HL-60 (cell line): Measurements from ENCODE around the gene VWA1.
A peak's percentile ranks its signal among the peaks of the same experiment; 100 is the strongest.

Experiments
- DNase-seq, 2 experiments: peaks; one replicate each; pipeline ENCODE4 v3.0.0-alpha.2; 2010 to 2020; ENCODE audit warnings: low read depth in 1 of 2, low spot score in 1 of 2
- H3K27ac ChIP-seq: fragments of 250-450 bp; sonication (Bioruptor Pico); replicated peaks from 2 replicates; pipeline ENCODE4 v1.5.1; 2020; ENCODE audit warnings: mild to moderate bottlenecking, moderate library complexity
- H3K27me3 ChIP-seq: fragments of 250-450 bp; sonication (Bioruptor Pico); 2 replicates; pipeline ENCODE4 v1.5.1; 2021; ENCODE audit warnings: mild to moderate bottlenecking, moderate library complexity; ENCODE audit not compliant: insufficient read depth, poor library complexity, severe bottlenecking
- H3K4me3 ChIP-seq: replicated peaks from 2 replicates; pipeline ENCODE4 v1.5.1; 2011; ENCODE audit warnings: mild to moderate bottlenecking, control low read depth, low read length; ENCODE audit not compliant: insufficient read depth
- CTCF ChIP-seq: IDR thresholded peaks from one replicate; pipeline ENCODE4 v1.5.1; 2011; ENCODE audit warnings: low read length, control low read depth, inconsistent platforms; ENCODE audit not compliant: insufficient read depth
- GABPA ChIP-seq: IDR thresholded peaks from 2 replicates; pipeline ENCODE4 v1.6.1; 2012; ENCODE audit warnings: low read depth
- POLR2AphosphoS5 ChIP-seq: IDR thresholded peaks from 2 replicates; pipeline ENCODE4 v1.6.1; 2012; ENCODE audit warnings: low read depth
- REST ChIP-seq: IDR thresholded peaks from 2 replicates; pipeline ENCODE4 v1.6.1; 2012; ENCODE audit warnings: low read depth; ENCODE audit not compliant: insufficient replicate concordance
- SPI1 ChIP-seq: IDR thresholded peaks from 2 replicates; pipeline ENCODE4 v1.6.1; 2012; ENCODE audit warnings: low read depth, mild to moderate bottlenecking, borderline replicate concordance

Gene VWA1

GRCh38 chr1:1440262-1441001 is 4.9 kb downstream of the VWA1 start:
- no peak for DNase-seq
- no peak overlapping the region for H3K4me3 ChIP-seq

GRCh38 chr1:1441002-1441888 is 5.8 kb downstream of the VWA1 start:
- DNase-seq = peak in 1 of 2 experiments; percentile 47
- TF ChIP-seq CTCF = peak; percentile 97
- no peak for TF ChIP-seq REST
- no peak for TF ChIP-seq POLR2AphosphoS5
- no peak for TF ChIP-seq SPI1
- TF ChIP-seq GABPA = no peak
- H3K27me3 ChIP-seq = peaks cover under 1% of the 10 kb centered on the region
- H3K4me3 ChIP-seq = no peak overlapping the region
- H3K27ac ChIP-seq = no peak overlapping the region

More at GRCh38 chr1:1440262-1441001, 4.9 kb downstream of the VWA1 start:
- TF ChIP-seq POLR2AphosphoS5 (no peak), CTCF (no peak), REST (no peak), SPI1 (no peak)
- Histone ChIP-seq H3K27me3 (peaks cover 4% of the 10 kb centered on the region), H3K27ac (no peak overlapping the region)

GRCh38 chr1:1442069-1442770 is 6.7 kb downstream of the VWA1 start:
- H3K27ac ChIP-seq = no peak overlapping the region

More at GRCh38 chr1:1442069-1442770, 6.7 kb downstream of the VWA1 start:
- no peak for TF ChIP-seq POLR2AphosphoS5
- TF ChIP-seq GABPA = no peak
- no peak for TF ChIP-seq CTCF
- no peak for TF ChIP-seq REST
- DNase-seq = no peak
- no peaks in the 10 kb centered on the region for H3K27me3 ChIP-seq
- no peak overlapping the region for H3K4me3 ChIP-seq
